HG03039 (cell line): ENCODE measurements around the gene TCEAL3.
"Not testable (repeated sequence)": the region's sequence is repeated elsewhere in the genome, so short reads cannot be mapped to it uniquely, and the experiment has no call there.

Experiments
- ATAC-seq: cut with Tn5 transposase; IDR thresholded peaks from one replicate; pipeline ENCODE4 v1.9.1; 2021; ENCODE audit warnings: mild to moderate bottlenecking, moderate library complexity; ENCODE audit not compliant: unreplicated experiment

TCEAL3 gene, protein sequence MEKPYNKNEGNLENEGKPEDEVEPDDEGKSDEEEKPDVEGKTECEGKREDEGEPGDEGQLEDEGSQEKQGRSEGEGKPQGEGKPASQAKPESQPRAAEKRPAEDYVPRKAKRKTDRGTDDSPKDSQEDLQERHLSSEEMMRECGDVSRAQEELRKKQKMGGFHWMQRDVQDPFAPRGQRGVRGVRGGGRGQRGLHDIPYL

GRCh38 chrX:103607364-103608305, at the start of gene TCEAL3:
Gene TCEAL3, plus strand, starts transcription at chrX:103607963. Its CDS starts 1,102 bp downstream, at chrX:103609065.
- ATAC-seq = peak; percentile 79

- no peak for ATAC-seq
These were observed 47.5 kb upstream of the TCEAL3 start for GRCh38 chrX:103560256-103560655.

- ATAC-seq = no peak
These were observed 45.0 kb upstream of the TCEAL3 start for GRCh38 chrX:103562801-103563200.

- peak; percentile 71 for ATAC-seq
These were observed 42.6 kb upstream of the TCEAL3 start for GRCh38 chrX:103565197-103565596.

GRCh38 chrX:103565752-103566151, 42.0 kb upstream of the TCEAL3 start:
- ATAC-seq = peak; percentile 41

DNA sequence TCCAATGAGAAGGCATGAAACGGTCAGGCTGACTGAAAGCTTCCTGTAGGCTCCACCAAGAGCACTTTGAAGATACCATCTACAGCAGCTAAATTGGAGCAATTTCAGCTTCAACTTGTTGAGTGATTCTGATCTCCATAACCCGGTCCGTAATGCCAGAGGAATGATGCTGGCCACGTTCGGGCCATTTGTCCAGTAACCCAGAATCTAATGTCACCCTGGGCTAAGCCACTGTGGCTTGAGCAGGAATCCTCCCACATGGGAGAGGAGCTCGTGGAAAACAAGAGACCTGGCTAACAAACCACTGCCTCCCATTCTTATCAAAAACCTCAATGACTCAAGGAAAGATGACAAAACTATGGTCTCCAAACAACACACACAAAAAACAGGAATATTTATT, 36.6 kb upstream of the TCEAL3 start:
- ATAC-seq = no peak

DNA sequence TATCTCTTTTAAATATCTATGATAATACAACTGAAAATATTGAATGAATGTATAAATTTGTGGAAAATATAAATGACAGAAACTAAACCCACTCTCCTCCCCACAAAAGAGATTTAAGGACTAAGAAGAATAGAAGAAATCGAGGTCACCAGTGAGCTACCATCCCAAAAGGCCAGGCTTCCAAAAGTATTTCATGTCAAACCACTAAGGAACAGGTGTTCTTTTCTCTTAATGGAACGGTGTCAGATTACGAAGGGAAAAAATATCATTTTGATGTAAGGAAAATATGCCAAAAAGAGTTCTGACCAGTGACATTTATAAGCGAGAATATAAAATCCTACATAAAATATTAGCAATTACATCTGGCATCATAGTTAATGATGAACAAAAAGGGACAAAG, 36.0 kb upstream of the TCEAL3 start:
- ATAC-seq = no peak

- no peak for ATAC-seq
These were observed 34.6 kb upstream of the TCEAL3 start for GRCh38 chrX:103573202-103573601.

GRCh38 chrX:103584596-103584995, 23.2 kb upstream of the TCEAL3 start:
- ATAC-seq = no peak

DNA sequence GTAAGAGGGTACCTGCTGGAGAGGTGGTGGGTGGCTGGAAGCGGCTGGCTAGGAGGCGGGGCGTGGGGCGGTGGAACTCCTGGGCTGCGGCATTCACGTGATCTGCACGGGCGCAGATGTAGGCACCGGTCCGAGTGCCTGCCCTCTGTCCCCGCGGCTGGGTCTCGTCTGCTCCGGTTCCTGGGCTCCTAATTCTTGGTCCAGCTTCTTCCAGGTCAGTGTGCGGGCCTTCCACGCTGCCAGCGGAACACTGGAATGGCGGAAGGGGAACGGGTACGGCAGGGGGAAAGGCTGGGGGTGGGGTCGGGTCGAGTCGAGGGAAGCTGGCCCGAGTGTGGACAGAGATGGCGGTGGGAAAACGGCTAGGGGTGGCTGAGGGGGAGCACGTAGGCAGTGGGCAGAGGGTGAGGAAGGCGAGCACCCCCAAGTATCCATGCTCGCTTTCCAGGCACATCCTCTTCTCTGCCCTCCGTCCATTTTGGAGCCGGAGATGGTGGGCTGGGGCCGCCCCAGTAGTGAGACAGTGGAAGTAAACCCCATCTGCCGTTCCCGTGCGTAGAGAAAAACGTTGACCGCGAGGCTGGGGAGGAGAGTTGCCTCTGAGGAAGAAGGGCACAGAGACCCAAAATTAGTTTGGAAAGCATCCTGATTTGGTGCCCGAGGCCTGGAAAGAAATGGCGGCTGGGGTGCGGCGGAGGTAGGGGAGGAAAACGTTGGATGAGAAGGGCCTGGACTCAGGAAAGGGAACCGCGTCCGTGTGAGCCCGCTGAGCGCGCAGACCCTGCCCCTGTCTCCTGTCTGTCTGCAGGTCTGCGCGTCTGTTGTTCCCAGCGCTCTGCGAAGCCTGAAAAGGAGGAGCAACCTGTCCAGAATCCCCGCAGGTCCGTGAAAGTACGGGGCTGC, 22.1 kb upstream of the TCEAL3 start, which contains the start of gene TCEAL4:
TCEAL4 (plus strand) TSS at position 105 of the 903 bp plus-strand sequence. CDS start 1,161 bp downstream, outside the sequence.
- ATAC-seq = peak; percentile 94

DNA sequence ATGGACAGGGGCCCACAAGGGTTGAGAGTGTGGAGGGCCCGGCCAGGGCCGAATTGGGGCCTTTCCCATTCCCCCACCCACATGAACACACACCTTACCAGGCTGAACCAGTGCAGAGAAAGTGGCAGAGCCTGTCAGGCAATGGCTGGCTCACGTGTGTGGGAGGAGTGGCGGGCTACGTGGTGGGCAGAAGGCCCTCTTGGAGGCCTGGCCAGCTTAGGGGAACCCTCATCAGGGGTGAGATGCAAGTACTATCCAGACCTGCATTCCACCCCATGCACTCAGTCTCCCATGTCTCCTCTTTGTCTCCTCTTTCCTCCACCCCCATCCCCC, 21.5 kb upstream of the TCEAL3 start:
- ATAC-seq = no peak

DNA sequence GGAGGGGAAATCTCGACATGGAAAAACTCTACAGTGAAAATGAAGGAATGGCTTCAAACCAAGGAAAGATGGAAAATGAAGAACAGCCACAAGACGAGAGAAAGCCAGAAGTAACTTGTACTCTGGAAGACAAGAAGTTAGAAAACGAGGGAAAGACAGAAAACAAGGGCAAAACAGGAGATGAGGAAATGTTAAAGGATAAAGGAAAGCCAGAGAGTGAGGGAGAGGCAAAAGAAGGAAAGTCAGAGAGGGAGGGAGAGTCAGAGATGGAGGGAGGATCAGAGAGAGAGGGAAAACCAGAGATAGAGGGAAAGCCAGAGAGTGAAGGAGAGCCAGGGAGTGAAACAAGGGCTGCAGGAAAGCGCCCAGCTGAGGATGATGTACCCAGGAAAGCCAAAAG, 21.1 kb upstream of the TCEAL3 start:
- no peak for ATAC-seq

GRCh38 chrX:103592295-103592694, 15.5 kb upstream of the TCEAL3 start:
- not testable (repeated sequence) for ATAC-seq

DNA sequence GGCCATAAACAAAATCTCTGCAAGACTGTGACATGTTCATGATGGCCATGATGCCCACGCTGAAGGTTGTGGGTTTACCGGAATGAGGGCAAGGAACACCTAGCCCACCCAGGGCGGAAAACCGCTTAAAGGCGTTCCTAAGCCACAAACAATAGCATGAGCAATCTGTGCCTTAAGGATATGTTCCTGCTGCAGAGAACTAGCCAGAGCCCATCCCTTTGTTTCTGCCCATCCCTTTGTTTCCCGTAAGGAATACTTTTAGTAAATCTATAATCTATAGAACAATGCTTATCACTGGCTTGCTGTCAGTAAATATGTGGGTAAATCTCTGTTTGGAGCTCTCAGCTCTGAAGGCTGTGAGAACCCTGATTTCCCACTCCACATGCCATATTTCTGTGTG, 12.6 kb upstream of the TCEAL3 start:
- ATAC-seq = not testable (repeated sequence)

DNA sequence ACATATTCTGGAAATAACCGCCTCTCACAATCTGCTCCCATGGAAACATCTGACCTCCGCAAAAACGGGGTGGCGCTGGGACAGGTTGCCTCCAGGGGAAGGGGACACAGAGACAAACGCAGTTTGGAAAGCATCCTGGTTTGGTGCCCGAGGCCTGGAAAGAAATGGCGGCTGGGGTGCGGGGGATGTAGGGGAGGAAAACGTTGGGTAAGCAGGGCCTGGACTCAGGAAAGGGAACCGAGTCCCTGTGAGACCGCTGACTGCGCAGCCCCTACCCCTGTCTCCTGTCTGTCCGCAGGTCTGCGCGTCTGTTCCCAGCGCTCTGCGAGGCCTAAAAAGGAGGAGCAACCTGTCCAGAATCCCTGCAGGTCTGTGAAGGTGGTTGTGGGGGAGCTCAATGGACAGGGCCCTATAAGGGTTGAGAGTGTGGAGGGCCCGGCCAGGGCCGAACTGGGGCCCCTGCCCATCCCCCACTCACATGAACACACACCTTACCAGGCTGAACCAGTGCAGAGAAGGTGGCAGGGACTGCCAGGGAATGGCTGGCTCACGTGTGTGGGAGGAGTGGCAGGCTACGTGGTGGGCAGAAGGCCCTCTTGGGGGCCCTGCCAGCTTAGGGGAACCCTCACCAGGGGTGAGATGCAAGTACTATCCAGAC, 672 bp downstream of the TCEAL3 start:
- no peak for ATAC-seq

DNA sequence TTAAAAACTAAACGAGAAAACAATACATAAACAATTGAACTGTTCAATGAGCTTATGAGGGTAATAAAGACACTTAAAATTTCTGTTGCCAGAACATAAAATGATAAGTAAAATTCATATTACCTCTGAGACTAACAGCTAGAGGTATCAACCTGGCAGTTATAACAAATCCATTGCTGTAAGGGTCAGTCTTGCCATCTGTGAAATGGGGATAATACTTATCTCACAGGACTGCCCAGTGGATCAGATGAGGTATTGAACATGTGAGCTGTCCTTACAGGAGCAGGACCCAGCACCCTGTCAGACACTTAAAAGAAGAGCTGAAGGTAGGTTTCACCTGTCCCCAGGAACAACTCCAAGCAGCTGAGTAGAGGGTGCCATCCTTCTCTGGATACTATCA, 2.5 kb downstream of the TCEAL3 start:
- ATAC-seq = no peak

DNA sequence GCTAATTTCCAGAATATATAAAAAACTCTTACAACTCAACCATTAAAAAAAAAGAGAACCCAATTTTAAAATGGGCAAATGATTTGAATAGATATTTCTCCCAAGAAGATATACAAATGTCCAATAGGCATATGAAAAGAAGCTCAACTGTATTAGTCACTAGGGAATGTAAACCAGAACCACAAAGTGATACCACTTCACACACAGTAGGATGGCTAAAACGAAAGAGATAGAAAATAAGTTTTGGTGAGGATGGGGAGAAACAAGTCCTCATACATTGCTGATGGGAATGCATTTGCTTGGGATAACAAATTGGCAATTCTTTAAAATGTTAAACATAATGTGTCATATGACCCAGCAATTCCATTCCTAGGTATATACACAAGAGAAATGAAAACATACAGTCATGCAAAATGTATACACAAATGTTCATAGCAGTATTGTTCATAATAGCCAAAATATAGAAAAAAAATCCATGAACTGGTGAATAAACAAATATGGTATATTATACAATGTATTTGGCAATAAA, 5.7 kb downstream of the TCEAL3 start:
- no peak for ATAC-seq

DNA sequence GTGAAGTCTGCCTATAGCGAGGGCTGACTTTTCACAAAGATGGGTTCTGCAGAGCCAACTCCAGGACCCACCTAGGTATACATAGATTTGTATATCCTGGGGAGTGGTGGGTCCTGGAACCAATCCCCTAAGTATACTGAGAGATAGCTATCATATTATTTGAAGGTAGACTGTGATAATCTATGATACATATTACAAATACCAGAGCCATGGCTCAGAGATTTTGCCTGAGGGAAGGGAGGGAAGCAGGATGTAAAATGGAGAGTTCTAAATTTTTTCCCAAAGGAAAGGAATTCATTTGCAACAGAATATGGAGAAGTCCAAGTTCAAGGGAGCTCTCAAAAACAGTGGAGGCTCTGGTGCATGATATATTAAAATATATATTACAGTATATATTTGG, 7.2 kb downstream of the TCEAL3 start:
- no peak for ATAC-seq

- no peak for ATAC-seq
These were observed 8.1 kb downstream of the TCEAL3 start for GRCh38 chrX:103615781-103616371.

DNA sequence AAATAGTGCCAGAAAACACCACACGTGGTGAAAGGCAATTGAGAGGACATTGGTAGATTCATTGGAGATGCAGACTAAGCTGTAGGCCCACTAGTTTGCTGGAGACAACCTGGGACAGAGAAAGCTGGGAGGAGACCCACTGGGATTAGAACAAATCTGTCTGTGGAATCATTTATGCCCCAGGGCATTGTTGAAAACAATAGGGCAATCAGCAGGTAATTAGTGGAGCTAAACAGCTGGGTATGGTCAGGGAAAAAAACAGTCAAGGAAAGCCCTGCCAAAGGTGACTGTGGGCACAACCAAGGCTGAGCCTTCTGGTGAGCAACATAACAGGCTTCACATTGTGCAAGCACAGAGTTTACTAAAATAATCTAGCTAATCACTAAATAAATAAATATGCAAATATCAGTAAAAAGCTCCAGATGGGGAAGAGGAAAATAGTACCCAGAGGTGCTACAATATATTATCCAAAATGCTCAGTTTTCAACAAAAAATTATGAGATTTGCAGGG, 9.0 kb downstream of the TCEAL3 start:
- no peak for ATAC-seq
